Left renal pelvis (tissue), 4 donors: ENCODE measurements around the gene COL4A4. TPM values are rescaled to one million over a fixed set of nuclear protein-coding genes. Genes with fewer than 3 reads are reported as not detected.
"Not testable (repeated sequence)": the region's sequence is repeated elsewhere in the genome, so short reads cannot be mapped to it uniquely, and the experiment has no call there.

Source experiments
- DNase-seq, 4 donors: peaks; one replicate each; pipeline ENCODE4 v3.0.0-alpha.2; 2013; ENCODE audit warnings: low read depth in 4 of 4, low spot score in 3 of 4
- polyA plus RNA-seq, 4 donors: library from polyadenylated mRNA; unstranded; fragments of 120-200 nt; gene quantifications; one replicate each; pipeline ENCODE4 v1.2.1, GENCODE V29; 2013; ENCODE audit not compliant: insufficient read length in 4 of 4

The COL4A4 gene
- polyA plus RNA-seq, 4 donors = 1.1 to 65.3 (median 44.3) TPM

- DNase-seq = no peak
Observed at GRCh38 chr2:227117852-227118251, 46.2 kb downstream of the COL4A4 start.

- no peak for DNase-seq
Observed at GRCh38 chr2:227117027-227117426, 47.0 kb downstream of the COL4A4 start.

- DNase-seq = no peak
Observed at GRCh38 chr2:227115761-227116160, 48.2 kb downstream of the COL4A4 start.

- DNase-seq = peak; percentile 25 to 35 (median 26)
Observed at GRCh38 chr2:227106845-227107759, 56.9 kb downstream of the COL4A4 start.

GRCh38 chr2:227103583-227103982 lies 60.4 kb downstream of the COL4A4 start:
- no peak for DNase-seq

- no peak for DNase-seq
Observed at GRCh38 chr2:227099340-227099739, 64.7 kb downstream of the COL4A4 start.

GRCh38 chr2:227098162-227098515 lies 65.9 kb downstream of the COL4A4 start:
- DNase-seq = no peak

- DNase-seq = no peak
Observed at GRCh38 chr2:227097495-227098161, 66.4 kb downstream of the COL4A4 start.

GRCh38 chr2:227095346-227095745 lies 68.7 kb downstream of the COL4A4 start:
- no peak for DNase-seq

- no peak for DNase-seq
Observed at GRCh38 chr2:227082286-227082685, 81.7 kb downstream of the COL4A4 start.

GRCh38 chr2:227079726-227080125 lies 84.3 kb downstream of the COL4A4 start:
- DNase-seq = no peak

- not testable (repeated sequence) for DNase-seq
Observed at GRCh38 chr2:227065065-227065464, 98.9 kb downstream of the COL4A4 start.

- DNase-seq = no peak
Observed at GRCh38 chr2:227058888-227059399, 105.1 kb downstream of the COL4A4 start.

GRCh38 chr2:227057743-227058447 lies 106.1 kb downstream of the COL4A4 start:
- DNase-seq = no peak

- no peak for DNase-seq
Observed at GRCh38 chr2:227057060-227057459, 106.9 kb downstream of the COL4A4 start.

GRCh38 chr2:227054006-227054405 lies 110.0 kb downstream of the COL4A4 start:
- DNase-seq = no peak

- no peak for DNase-seq
Observed at GRCh38 chr2:227052879-227053278, 111.1 kb downstream of the COL4A4 start.

- DNase-seq = no peak
Observed at GRCh38 chr2:227043981-227044380, 120.0 kb downstream of the COL4A4 start.

GRCh38 chr2:227038550-227039189 lies 125.3 kb downstream of the COL4A4 start:
- peak in 1 of 4 donors; percentile 14 for DNase-seq

- no peak for DNase-seq
Observed at GRCh38 chr2:227036527-227036926, 127.5 kb downstream of the COL4A4 start.
